WERI-Rb-1 (cell line): ENCODE measurements around the gene ITPR1.

Source experiments
- DNase-seq: peaks from one replicate; pipeline ENCODE4 v3.0.0-alpha.2; 2020
- H3K27ac ChIP-seq: fragments of 250-450 bp; sonication (Bioruptor Pico); 2 replicates; pipeline ENCODE4 v1.5.1; 2020; ENCODE audit warnings: mild to moderate bottlenecking, moderate library complexity
- H3K27me3 ChIP-seq: fragments of 250-450 bp; sonication (Bioruptor Pico); 2 replicates; pipeline ENCODE4 v1.5.1; 2021; ENCODE audit warnings: mild to moderate bottlenecking, low read depth, moderate library complexity; ENCODE audit not compliant: insufficient read depth, severe bottlenecking
- H3K36me3 ChIP-seq: fragments of 250-450 bp; sonication (Bioruptor Pico); 2 replicates; pipeline ENCODE4 v1.5.1; 2020; ENCODE audit warnings: mild to moderate bottlenecking, moderate library complexity
- H3K4me3 ChIP-seq: 2 replicates; pipeline ENCODE4 v1.5.1; 2011; ENCODE audit warnings: low read depth, mild to moderate bottlenecking, control low read depth, low read length
- H3K9me3 ChIP-seq: fragments of 250-450 bp; sonication (Bioruptor Pico); 2 replicates; pipeline ENCODE4 v1.5.1; 2021; ENCODE audit warnings: mild to moderate bottlenecking, moderate library complexity; ENCODE audit not compliant: severe bottlenecking
- CTCF ChIP-seq: IDR thresholded peaks from 2 replicates; pipeline ENCODE4 v1.5.1; 2011; ENCODE audit warnings: low read depth, mild to moderate bottlenecking, control low read depth, inconsistent platforms, low read length

ITPR1 gene

GRCh38 chr3:4756855-4757574, 263.9 kb downstream of the ITPR1 start:
- no peak overlapping the region for H3K4me3 ChIP-seq
- TF ChIP-seq CTCF = no peak
- peaks cover 28% of the 10 kb centered on the region for H3K9me3 ChIP-seq
- H3K27me3 ChIP-seq = no peaks in the 10 kb centered on the region
- H3K36me3 ChIP-seq = no peaks in the 10 kb centered on the region
- no peak for DNase-seq
- no peak overlapping the region for H3K27ac ChIP-seq

- Histone ChIP-seq H3K36me3 (no peaks in the 10 kb centered on the region), H3K9me3 (peaks cover 28% of the 10 kb centered on the region), H3K27me3 (no peaks in the 10 kb centered on the region), H3K27ac (no peak overlapping the region), H3K4me3 (no peak overlapping the region)
- no peak for TF ChIP-seq CTCF
- DNase-seq = no peak
These were observed 264.6 kb downstream of the ITPR1 start for GRCh38 chr3:4757575-4758248.

GRCh38 chr3:4758249-4758860, 265.2 kb downstream of the ITPR1 start:
- no peak overlapping the region for H3K4me3 ChIP-seq
- no peak overlapping the region for H3K27ac ChIP-seq
- H3K36me3 ChIP-seq = no peaks in the 10 kb centered on the region
- peaks cover 28% of the 10 kb centered on the region for H3K9me3 ChIP-seq
- no peak for TF ChIP-seq CTCF
- no peak for DNase-seq
- no peaks in the 10 kb centered on the region for H3K27me3 ChIP-seq

GRCh38 chr3:4758957-4759656, 266.0 kb downstream of the ITPR1 start:
- Histone ChIP-seq H3K27me3 (no peaks in the 10 kb centered on the region), H3K36me3 (no peaks in the 10 kb centered on the region), H3K4me3 (no peak overlapping the region), H3K9me3 (peaks cover 28% of the 10 kb centered on the region), H3K27ac (peak overlapping the region; percentile 80)
- no peak for TF ChIP-seq CTCF
- DNase-seq = no peak

- no peaks in the 10 kb centered on the region for H3K36me3 ChIP-seq
- H3K9me3 ChIP-seq = peaks cover 28% of the 10 kb centered on the region
- TF ChIP-seq CTCF = no peak
- H3K27me3 ChIP-seq = no peaks in the 10 kb centered on the region
- peak; percentile 37 for DNase-seq
- peak overlapping the region; percentile 80 for H3K27ac ChIP-seq
- H3K4me3 ChIP-seq = no peak overlapping the region
These were observed 266.7 kb downstream of the ITPR1 start for GRCh38 chr3:4759689-4760312.
